GM19438 (cell line): ENCODE results near the gene CAPN9.

Experiments
- ATAC-seq: cut with Tn5 transposase; IDR thresholded peaks from one replicate; pipeline ENCODE4 v1.9.1; 2021; ENCODE audit warnings: low read depth; ENCODE audit not compliant: unreplicated experiment

Gene CAPN9

DNA sequence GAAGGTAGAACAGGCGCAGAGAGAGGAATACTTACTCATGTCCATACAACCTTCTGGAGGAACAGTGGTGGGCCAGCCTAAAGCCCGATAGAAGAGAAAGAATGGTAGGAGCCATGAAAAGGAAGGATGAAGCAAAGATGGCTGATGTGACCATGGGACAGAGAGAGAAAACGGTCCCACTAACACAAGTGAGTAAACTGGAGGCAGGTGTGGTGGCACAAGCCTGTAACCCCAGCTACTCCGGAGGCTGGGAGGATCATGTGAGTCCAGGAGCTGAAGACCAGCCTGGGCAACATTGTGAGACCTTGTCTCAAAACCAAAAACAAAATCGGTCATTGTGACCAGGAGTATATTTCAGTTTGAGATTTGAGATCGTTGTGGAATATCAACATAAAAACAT, 71.7 kb downstream of the CAPN9 start:
- ATAC-seq: no peak

DNA sequence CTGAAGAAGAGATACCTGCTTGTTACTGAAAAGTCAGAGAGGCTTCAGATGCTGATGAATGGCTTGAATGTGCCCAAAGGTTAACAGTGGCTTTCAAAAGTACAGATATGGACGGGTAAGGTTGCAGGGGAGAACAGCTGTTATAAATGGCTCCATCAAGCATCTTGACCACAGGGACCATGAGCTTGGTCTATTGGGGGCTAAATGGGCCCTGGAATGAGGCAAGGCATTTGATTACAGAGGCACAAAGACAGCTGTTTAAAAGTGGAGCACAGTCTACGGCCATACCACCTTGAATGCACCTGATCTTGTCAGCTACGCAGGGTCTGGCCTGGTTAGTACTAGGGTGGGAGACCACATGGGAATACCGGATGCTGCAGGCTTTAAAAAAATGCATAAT, 72.8 kb downstream of the CAPN9 start:
- no peak for ATAC-seq

- ATAC-seq: no peak
These were observed 73.4 kb downstream of the CAPN9 start for GRCh38 chr1:230820568-230820967.

DNA sequence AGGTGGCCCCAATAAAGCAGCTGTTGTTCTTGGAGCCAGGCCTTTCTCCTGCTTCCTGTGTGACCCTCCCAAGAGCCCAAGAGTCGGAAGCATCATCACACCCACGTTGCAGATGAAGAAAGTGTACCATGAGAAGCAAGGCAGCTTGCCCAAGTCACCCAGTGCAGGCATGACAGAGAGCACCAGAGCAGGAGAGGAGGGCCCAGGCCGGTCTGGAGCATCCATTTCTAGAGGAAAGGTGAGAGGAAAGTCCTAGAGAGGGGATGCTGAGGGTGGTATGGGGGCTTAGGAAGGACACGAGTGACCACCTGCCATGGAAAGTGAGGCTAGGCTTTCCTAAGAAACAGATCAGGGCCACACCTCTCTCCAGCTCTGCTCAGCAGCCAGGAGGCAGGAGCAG, 74.2 kb downstream of the CAPN9 start:
- no peak for ATAC-seq

DNA sequence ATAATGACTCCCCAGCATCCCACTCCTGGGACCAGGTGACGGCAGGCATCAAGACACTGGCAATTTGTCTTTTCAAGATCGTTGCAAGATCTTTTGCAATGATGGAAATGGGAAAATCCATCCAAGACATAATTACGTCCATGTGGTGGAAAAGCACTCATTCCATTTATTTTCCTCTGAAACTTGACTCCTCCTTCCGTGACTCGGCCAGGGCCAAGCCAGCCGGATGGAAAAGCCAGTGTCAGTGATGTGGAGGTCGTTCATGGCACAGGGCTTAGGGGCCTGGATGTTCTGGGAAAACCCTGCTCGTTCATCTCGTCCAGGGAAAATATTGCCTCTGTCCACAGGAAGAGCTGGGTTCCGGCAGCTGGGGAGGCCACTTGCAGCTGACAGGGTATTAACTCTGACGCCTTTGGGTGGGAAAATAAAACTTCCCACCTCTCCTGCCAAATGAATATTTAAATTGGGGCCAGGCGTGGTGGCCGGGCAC, 74.9 kb downstream of the CAPN9 start:
- no peak for ATAC-seq

DNA sequence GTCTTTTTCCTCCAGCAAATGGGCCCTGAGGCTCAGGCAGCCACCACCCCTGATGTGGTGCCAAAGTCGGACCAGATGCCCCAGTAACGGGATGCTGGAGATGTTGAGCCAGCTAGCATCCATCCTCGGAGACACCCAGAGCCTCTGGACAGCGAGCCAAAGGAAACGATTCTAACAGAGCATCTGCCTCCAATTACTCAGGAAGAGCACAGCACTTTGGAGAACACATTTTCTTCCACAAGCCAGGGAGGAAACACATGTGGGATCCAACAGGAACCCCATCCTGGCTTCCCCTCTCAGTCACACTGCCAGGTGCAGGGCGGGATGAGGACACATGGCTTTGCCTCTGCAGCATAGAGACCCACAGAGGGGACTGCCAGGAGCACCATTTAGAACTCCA, 76.2 kb downstream of the CAPN9 start:
- ATAC-seq: no peak

- no peak for ATAC-seq
These were observed 76.8 kb downstream of the CAPN9 start for GRCh38 chr1:230823931-230824381.

- ATAC-seq: no peak
These were observed 77.3 kb downstream of the CAPN9 start for GRCh38 chr1:230824551-230824918.

DNA sequence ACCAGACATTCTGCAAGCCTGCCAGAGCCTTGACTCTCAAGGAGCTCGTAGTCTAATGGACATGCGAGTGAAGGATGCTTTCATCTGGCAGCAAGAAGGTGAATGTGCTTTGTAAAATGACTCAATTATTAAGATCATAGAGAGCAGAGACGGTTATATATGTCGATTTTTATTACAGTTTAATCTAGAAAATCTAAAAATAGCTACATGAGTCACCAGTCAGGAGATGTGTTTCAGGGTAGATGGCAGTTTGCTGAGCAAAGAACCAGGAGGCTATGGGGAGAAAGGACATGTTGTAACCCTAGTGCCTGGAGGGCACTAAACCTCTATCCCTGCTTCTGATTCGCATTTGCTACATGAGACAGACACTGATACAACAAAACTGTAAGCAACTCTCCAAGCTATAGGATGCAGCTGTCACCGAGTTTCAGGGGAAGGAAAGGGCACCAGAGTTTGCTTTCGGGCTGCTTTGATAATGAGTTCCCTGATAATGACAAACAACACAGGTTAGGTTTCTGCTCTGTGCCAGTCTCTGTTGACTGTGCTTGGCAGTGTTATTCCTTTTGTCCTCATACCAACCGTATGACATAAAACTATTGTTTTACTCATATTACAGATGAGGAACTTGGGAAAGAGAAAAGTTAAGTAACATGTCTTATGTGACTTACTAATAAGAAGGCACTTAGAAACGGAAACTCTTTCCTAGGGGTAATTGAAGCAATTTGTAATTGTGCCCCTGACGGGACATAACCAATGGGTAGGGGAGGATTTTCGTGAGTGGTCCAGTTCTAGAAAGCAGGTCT, 77.9 kb downstream of the CAPN9 start:
- no peak for ATAC-seq

DNA sequence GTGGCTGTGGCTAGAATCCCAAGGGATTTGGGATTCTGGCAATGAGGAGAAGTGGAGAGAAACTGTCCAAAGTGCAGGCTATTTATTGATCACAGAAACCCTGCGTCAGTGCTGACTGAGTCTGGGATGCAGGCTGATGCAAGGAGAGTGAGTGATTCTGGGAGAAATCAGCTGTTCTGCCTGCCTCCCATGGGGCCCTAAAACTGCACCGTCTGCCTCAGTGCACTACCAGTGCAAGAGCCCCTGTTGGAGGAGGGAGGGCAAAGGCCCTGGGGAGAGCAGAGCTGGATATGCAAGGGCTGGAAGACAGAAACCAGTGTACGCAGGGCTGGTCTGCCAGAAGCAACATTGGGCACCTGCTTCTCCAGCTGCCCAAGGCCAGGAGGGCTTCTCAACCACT, 78.6 kb downstream of the CAPN9 start:
- ATAC-seq: no peak

GRCh38 chr1:230826166-230826875, 79.1 kb downstream of the CAPN9 start:
- ATAC-seq: no peak

GRCh38 chr1:230827081-230827681, 80.0 kb downstream of the CAPN9 start:
- no peak for ATAC-seq

GRCh38 chr1:230827801-230828200, 80.6 kb downstream of the CAPN9 start:
- ATAC-seq: no peak

DNA sequence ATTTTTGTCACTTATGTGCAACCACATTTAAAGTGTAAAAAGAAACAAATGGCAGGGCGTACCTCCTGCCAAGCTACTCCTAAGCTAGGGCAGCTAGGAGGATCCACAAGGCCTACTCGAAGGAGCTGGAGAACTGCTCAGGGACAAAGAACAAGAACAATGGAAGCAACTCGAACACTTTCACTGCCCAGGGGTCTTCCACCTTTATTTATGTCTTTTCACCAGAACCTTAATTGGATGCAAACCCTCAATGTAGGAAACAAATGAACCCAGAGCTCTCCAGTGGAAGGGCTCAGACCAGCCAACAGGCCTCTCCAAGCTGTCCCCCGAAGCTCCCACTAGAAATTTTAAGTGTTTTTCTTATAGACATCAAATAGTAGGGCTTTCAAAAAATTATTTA, 81.2 kb downstream of the CAPN9 start:
- ATAC-seq: no peak

- no peak for ATAC-seq
These were observed 84.6 kb downstream of the CAPN9 start for GRCh38 chr1:230831771-230832170.

DNA sequence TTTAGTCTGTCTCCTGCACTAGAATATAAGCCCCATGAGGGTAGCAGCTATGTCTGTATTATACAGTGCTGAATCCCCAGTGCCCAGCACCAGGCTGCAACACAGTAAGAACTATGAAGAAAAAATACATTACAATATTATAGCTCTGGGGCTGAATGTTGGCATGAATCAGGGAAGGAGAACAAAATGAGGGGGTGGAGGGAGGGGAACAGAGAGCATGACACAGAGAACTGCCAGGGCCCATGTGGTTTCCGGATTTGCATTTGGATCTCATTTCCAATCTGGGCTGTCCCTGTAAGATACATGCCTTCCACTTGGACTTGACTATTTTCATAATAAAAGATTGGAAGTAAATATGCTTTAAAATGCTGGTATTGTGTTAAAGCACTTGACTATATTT, 85.3 kb downstream of the CAPN9 start:
- ATAC-seq: no peak

DNA sequence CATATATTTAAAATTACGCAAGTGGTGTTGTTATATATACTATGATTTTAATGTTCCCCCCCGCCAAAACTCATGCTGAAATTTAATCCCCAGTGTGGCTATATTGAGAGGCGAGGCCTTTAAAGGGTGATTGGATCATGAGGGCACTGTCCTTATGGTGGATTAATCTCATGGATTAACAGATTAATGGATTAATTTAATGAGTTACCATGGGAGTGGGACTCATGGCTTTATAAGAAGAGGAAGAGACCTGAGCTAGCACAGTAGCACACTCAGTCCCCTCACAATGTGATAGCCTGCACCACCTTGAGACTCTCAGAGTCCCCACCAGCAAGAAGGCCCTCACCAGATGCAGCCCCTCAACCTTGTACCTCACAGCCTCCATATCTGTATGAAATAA, 86.3 kb downstream of the CAPN9 start:
- ATAC-seq: no peak

DNA sequence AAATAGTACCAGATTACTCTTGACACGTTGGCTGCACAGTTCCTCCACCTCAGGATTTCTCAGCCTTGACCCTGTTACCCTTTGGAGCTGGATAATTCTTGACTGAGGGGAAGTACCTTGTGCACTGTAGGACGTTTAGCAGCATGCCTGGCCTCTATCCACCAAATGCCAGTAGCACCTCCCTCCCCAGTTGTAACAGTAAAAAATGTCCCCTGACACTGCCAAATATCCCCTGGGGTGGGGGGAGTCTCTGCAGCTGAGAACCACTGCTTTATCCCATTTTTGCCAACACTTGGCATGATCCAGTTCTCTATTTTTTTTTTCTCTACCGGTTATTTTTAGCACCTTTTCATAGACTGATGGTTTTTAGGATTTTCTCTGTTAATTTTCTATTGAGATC, 87.1 kb downstream of the CAPN9 start:
- ATAC-seq: no peak

GRCh38 chr1:230836347-230836746, 89.2 kb downstream of the CAPN9 start:
- ATAC-seq: no peak

DNA sequence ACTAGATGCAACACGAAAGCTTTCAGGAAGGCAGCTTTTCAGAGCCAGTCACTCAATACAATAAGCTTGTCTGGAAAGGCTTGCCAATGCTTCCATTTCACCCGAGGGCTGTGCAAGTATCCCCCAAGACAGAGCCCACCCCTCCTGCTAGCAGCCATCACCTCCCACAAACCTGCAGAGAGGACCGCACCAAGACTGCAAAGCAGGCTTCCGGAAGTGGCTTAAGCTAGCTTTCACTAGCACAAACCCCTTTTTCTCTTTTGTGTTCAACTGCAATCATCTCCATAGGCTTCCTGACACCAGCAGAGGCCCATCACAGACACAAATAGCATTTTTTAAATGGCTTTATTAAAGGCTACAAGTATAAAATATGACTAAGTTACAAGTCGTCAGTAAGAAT, 89.6 kb downstream of the CAPN9 start:
- no peak for ATAC-seq

DNA sequence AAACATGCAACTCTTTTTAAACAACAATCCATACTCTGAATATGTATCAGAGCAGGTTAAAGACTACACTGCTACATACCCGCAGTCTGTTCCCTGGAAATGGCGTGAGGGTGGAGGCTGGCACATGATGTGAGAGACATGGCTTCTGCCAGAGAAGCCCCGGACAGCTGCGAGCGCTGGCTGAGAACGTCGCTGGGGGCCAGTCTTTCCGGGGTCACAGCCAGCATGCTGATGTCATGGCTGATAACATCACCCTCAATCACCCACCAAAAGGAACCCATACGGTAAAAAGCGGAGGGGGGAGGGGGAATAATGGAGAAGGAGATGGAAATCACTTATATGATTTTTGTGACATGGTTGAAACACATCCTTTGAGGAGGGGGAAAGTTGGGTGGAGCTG, 92.0 kb downstream of the CAPN9 start:
- no peak for ATAC-seq

- no peak for ATAC-seq
These were observed 95.6 kb downstream of the CAPN9 start for GRCh38 chr1:230842801-230843200.
